Cardiac fibroblast (primary cell): ENCODE data around the gene CACNA1H.

Experiments
- DNase-seq, 2 donors: peaks; one replicate each; pipeline versions ENCODE4 v3.0.0 to v3.0.0-alpha.2; 2010; ENCODE audit warnings: low read depth in 2 of 2
- H3K4me3 ChIP-seq, 2 donors: replicated peaks in 1 of 2; 1 replicate in 1 of 2; 2 replicates in 1 of 2; pipeline ENCODE4 v1.5.1; 2011; ENCODE audit warnings: low read depth in 2 of 2, low read length in 2 of 2, mild to moderate bottlenecking in 2 of 2, moderate library complexity in 1 of 2
- CTCF ChIP-seq: IDR thresholded peaks from one replicate; pipeline ENCODE4 v1.5.1; 2011; ENCODE audit warnings: low read depth, mild to moderate bottlenecking, low read length, inconsistent platforms

The CACNA1H gene

GRCh38 chr16:1211451-1212268, 58.8 kb downstream of the CACNA1H start:
- TF ChIP-seq CTCF, result no peak
- H3K4me3 ChIP-seq, result no peak overlapping the region

GRCh38 chr16:1212616-1213194, 59.8 kb downstream of the CACNA1H start:
- TF ChIP-seq CTCF, result no peak
- no peak for DNase-seq

More at GRCh38 chr16:1211451-1212268, 58.8 kb downstream of the CACNA1H start:
- DNase-seq, result no peak

GRCh38 chr16:1213231-1213630, 60.3 kb downstream of the CACNA1H start:
- no peak overlapping the region for H3K4me3 ChIP-seq
- TF ChIP-seq CTCF, result no peak
- DNase-seq, result no peak

More at GRCh38 chr16:1212616-1213194, 59.8 kb downstream of the CACNA1H start:
- no peak overlapping the region for H3K4me3 ChIP-seq

GRCh38 chr16:1213796-1214372, 61.0 kb downstream of the CACNA1H start:
- no peak for DNase-seq
- TF ChIP-seq CTCF, result no peak
- no peak overlapping the region for H3K4me3 ChIP-seq

- no peak overlapping the region for H3K4me3 ChIP-seq
- no peak for DNase-seq
- TF ChIP-seq CTCF, result no peak
Measured at GRCh38 chr16:1214719-1215118, 61.8 kb downstream of the CACNA1H start.

GRCh38 chr16:1215574-1216295, 62.8 kb downstream of the CACNA1H start:
- no peak overlapping the region for H3K4me3 ChIP-seq
- TF ChIP-seq CTCF, result no peak
- no peak for DNase-seq
